Heart left ventricle (tissue), 13 donors: Measurements from ENCODE around the gene CLIC2.

Source experiments
- POLR2A ChIP-seq, 2 donors: fragments of 450-650 bp; IDR thresholded peaks; one replicate each; pipeline ENCODE4 v1.6.1; 2017; ENCODE audit warnings: antibody characterized with exemption in 2 of 2, mild to moderate bottlenecking in 2 of 2, moderate library complexity in 2 of 2
- TF ChIP-seq, protein P1 (sequence below), 12 donors: fragments of 200-600 bp; sonication (generic) in 4 of 12; IDR thresholded peaks; one replicate each; pipeline versions ENCODE4 v1.5.0 to v1.8.0; 2018 to 2022; ENCODE audit warnings: antibody characterized with exemption in 12 of 12, mild to moderate bottlenecking in 5 of 12
- donor health status: ischemic (EF 13 %, LVEDD 7.1; RV severe dilation, severe dysfunction).
- donor health status: DM: no; HTN: yes; CAD: no.
- donor health status: DM: no; HTN: no; CAD: no.
- donor health status: ischemic (EF 25% LVEDD 6.9; RV normal size, moderate dysfunction).
- donor health status: ischemic (EF 25% LVEDD 5.7; RV mildly dilated, moderate dysfunction).
- donor health status: ischemic (EF 35%, LVEDD 5.7; RV mildly dilated, moderate dysfunction).
- donor health status: nonischemic (EF 11% LVEDD 7.7; RV severe dilation, severe dysfunction).
- donor health status: DM: yes; HTN: yes; CAD: no.
- donor health status: PGD.
- donor health status: ischemic (EF 29% LVEDD 5.4; RV normal size, mild dysfunction).
- donor health status: nonischemic (EF 23%, LVEDD 6.1; RV moderate dilation, normal function).

- TF ChIP-seq, protein P1, sequence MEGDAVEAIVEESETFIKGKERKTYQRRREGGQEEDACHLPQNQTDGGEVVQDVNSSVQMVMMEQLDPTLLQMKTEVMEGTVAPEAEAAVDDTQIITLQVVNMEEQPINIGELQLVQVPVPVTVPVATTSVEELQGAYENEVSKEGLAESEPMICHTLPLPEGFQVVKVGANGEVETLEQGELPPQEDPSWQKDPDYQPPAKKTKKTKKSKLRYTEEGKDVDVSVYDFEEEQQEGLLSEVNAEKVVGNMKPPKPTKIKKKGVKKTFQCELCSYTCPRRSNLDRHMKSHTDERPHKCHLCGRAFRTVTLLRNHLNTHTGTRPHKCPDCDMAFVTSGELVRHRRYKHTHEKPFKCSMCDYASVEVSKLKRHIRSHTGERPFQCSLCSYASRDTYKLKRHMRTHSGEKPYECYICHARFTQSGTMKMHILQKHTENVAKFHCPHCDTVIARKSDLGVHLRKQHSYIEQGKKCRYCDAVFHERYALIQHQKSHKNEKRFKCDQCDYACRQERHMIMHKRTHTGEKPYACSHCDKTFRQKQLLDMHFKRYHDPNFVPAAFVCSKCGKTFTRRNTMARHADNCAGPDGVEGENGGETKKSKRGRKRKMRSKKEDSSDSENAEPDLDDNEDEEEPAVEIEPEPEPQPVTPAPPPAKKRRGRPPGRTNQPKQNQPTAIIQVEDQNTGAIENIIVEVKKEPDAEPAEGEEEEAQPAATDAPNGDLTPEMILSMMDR (IDR thresholded peaks at IDR 0.05), result no peak
- no peak for TF ChIP-seq POLR2A (IDR thresholded peaks at IDR 0.05)
These were observed 7.8 kb downstream of the CLIC2 start for GRCh38 chrX:155326610-155327009.
